ENCODE measurements around the gene DNAI1.

DNA sequence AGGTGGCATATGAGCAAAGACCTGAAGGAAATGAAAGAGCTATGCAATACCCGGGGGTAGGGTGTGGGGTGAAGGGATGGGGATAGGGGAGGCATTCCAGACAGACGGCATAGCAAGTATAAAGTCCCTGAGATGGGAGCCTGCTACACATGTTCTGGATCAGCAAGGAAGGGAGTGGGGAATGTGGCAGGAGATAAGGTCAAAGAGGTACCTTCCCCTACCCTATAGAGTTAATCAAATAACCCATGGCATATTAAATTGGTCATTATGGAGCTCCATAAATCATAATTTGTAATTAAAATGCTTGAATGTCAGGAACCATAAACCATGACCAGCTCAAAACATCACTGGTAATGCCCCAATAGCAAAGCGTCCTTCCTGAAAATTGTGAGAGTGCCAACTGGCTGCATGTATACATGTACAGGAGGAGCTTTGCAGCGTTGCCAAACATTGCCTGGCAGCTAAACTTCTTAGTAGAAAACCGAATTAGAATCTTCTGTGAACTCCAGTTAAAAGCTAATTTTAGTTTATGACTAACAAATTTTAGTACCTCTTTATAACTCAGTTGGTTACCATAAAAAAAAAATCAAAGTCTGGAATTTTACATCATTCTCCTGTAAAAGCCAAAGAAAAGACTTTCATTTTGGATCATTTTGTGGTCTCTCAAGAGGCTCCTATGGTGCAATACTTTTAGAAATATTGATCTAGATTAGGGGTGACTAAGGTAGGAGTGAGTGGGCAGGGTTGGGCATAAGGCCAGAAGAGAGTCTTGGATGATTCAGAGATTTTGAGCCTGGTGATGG lies 4.7 kb downstream of the DNAI1 start:
- TF ChIP-seq CTCF (IDR thresholded peaks at IDR 0.05; ENCODE audit: insufficient read depth, low read depth, low read length) (no peak), EZH2 (IDR thresholded peaks at IDR 0.05; ENCODE audit: insufficient read depth, low read length) (no peak)

All from astrocyte (in vitro differentiated cells and primary cell).